Measurements from ENCODE around the gene KRT17. TPM values are rescaled to one million over a fixed set of nuclear protein-coding genes. Genes with fewer than 3 reads are reported as not detected.
"Not testable (repeated sequence)": the region's sequence is repeated elsewhere in the genome, so short reads cannot be mapped to it uniquely, and the experiment has no call there.

Gene KRT17
- total RNA-seq, 3 donors from 2014 or later: 1.9 to 1,676 (median 1,373) TPM

GRCh38 chr17:41614098-41614497, 10.3 kb downstream of the KRT17 start:
- Histone ChIP-seq H3K36me3 (no peaks in the 10 kb centered on the region), H3K9me3 (no peaks in the 10 kb centered on the region), H3K4me3 (no peak overlapping the region), H3K4me1 (no peaks in the 10 kb centered on the region), H3K27ac (peak overlapping the region in 1 of 2 donors; percentile 85), H3K27me3 (no peaks in the 10 kb centered on the region)
- no peak for DNase-seq (ENCODE audit: low spot score in 2 of 2)
- TF ChIP-seq CTCF (IDR thresholded peaks at IDR 0.05): no peak
- no peak for TF ChIP-seq POLR2AphosphoS5 (IDR thresholded peaks at IDR 0.05)
- no peak for TF ChIP-seq POLR2A (IDR thresholded peaks at IDR 0.05)
- intact Hi-C loops (cut with DNase I; ENCODE audit: low total_unique reads): no loop called here

GRCh38 chr17:41613277-41614082, 10.9 kb downstream of the KRT17 start:
- intact Hi-C loops (cut with DNase I; ENCODE audit: low total_unique reads): no loop called here
- no peak for DNase-seq (ENCODE audit: low spot score in 2 of 2)

GRCh38 chr17:41612376-41613160, 11.8 kb downstream of the KRT17 start, which contains the start of gene KRT16:
Gene KRT16, minus strand, starts transcription at chr17:41612767. Its CDS starts 79 bp downstream, at chr17:41612688.
- H3K27me3 ChIP-seq; H3K4me1 ChIP-seq; H3K36me3 ChIP-seq; intact Hi-C loops (cut with DNase I; ENCODE audit: low total_unique reads); H3K9me3 ChIP-seq: not testable (repeated sequence)
- Histone ChIP-seq H3K27ac (peak within 1 kb of the TSS; percentile 79 to 85), H3K4me3 (peak within 1 kb of the TSS in 2 of 3 donors; percentile 22 to 37)
- DNase-seq (ENCODE audit: low spot score in 2 of 2): peak; percentile 72 to 88
- peak in 1 of 3 donors; percentile 29 for TF ChIP-seq POLR2AphosphoS5 (IDR thresholded peaks at IDR 0.05)

More at GRCh38 chr17:41613277-41614082, 10.9 kb downstream of the KRT17 start:
- Histone ChIP-seq H3K36me3 (no peaks in the 10 kb centered on the region), H3K27ac (peak overlapping the region; percentile 79 to 85), H3K4me3 (no peak overlapping the region), H3K9me3 (no peaks in the 10 kb centered on the region), H3K27me3 (no peaks in the 10 kb centered on the region), H3K4me1 (no peaks in the 10 kb centered on the region)
- TF ChIP-seq POLR2A (IDR thresholded peaks at IDR 0.05) (no peak), CTCF (IDR thresholded peaks at IDR 0.05) (no peak), POLR2AphosphoS5 (IDR thresholded peaks at IDR 0.05) (no peak)

GRCh38 chr17:41610965-41611640, 13.3 kb downstream of the KRT17 start:
- TF ChIP-seq CTCF (IDR thresholded peaks at IDR 0.05) (no peak), POLR2AphosphoS5 (IDR thresholded peaks at IDR 0.05) (no peak), POLR2A (IDR thresholded peaks at IDR 0.05) (no peak)
- no peak for DNase-seq (ENCODE audit: low spot score in 2 of 2)
- H3K27me3 ChIP-seq: no peaks in the 10 kb centered on the region
- H3K27ac ChIP-seq: no peak overlapping the region
- intact Hi-C loops (cut with DNase I; ENCODE audit: low total_unique reads): no loop called here
- H3K9me3 ChIP-seq: no peaks in the 10 kb centered on the region
- no peak overlapping the region for H3K4me3 ChIP-seq
- no peaks in the 10 kb centered on the region for H3K4me1 ChIP-seq
- no peaks in the 10 kb centered on the region for H3K36me3 ChIP-seq

GRCh38 chr17:41610061-41610517, 14.3 kb downstream of the KRT17 start:
- H3K27ac ChIP-seq; H3K9me3 ChIP-seq; intact Hi-C loops (cut with DNase I; ENCODE audit: low total_unique reads); H3K36me3 ChIP-seq; H3K4me1 ChIP-seq; DNase-seq (ENCODE audit: low spot score in 2 of 2); H3K4me3 ChIP-seq; H3K27me3 ChIP-seq: not testable (repeated sequence)

GRCh38 chr17:41606930-41607329, 17.4 kb downstream of the KRT17 start:
- not testable (repeated sequence) for H3K4me3 ChIP-seq; H3K36me3 ChIP-seq; H3K9me3 ChIP-seq; DNase-seq (ENCODE audit: low spot score in 2 of 2); H3K27ac ChIP-seq; H3K4me1 ChIP-seq; H3K27me3 ChIP-seq
- intact Hi-C loops (cut with DNase I; ENCODE audit: low total_unique reads): loop anchor here (1.0 kb wide), 1 partner anchor 20 kb away; no protein-coding TSS in a partner anchor
